Activated CD4-positive, alpha-beta T cell treated with anti-CD3 and anti-CD28 coated beads, Interleukin-2, Interleukin-4, amounts not matched to agents 100 ng/mL and 50 ng/mL, durations not matched to agents 16 hours and 8 hours (primary cell): ENCODE results near the gene STXBP5L.
"Not testable (repeated sequence)": the region's sequence is repeated elsewhere in the genome, so short reads cannot be mapped to it uniquely, and the experiment has no call there.

Source experiments
- DNase-seq: peaks from one replicate; pipeline ENCODE4 v3.0.0-alpha.2; 2020; ENCODE audit warnings: low spot score

The STXBP5L gene

DNA sequence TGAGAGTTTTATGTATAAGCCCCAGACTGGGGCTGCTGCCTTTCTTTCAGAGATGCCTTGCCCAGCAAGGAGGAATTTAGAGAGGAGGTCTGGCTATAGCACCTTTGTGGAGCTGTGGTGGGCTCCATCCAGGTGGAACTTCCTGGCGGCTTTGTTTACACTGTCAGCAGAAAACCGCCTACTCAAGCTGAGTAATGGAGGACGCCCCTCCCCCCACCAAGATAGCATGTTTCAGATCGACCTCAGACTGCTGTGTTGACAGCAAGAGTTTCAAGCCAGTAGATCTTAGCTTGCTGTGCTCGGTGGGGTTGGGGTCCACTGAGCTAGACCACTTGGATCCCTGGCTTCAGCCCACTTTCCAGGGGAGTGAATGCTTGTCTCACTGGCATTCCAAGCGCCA, 155.6 kb downstream of the STXBP5L start:
- DNase-seq, result no peak

DNA sequence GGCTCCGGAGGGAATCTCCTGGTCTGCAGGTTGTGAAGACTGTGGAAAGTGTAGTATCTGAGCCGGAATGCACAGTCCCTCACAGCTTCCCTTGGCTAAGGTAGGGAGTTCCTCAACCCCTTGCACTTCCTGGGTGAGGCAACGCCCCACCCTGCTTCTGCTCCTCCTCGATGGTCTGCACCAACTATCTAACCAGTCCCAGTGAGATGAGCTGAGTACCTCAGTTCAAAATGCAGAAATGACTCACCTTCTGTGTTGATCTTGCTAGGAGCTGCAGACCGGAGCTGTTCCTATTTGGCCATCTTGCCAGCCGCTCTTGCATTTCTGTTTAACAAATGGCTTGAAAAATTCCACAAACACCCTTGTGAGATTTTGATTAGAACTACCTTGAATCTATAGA, 156.1 kb downstream of the STXBP5L start:
- DNase-seq, result no peak

DNA sequence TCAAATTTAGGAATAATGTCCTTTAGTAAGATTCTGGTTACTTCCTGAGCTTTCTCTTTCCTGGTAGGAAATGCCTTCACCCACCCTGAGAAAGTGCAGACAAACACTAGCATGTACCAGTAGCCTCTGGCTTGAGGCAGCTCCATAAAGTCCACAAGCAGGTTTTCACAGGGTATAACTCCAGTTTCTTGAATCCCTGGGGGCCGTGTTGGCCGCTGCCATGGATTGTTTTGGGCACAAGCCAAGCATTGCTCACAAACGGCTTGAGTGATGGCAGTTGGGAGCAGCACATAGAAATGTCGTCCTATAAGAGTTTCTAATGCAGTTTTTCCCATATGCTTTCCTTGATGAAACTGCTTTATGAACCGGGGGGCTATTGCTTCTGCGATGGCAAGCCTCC, 164.1 kb downstream of the STXBP5L start:
- DNase-seq, result no peak

DNA sequence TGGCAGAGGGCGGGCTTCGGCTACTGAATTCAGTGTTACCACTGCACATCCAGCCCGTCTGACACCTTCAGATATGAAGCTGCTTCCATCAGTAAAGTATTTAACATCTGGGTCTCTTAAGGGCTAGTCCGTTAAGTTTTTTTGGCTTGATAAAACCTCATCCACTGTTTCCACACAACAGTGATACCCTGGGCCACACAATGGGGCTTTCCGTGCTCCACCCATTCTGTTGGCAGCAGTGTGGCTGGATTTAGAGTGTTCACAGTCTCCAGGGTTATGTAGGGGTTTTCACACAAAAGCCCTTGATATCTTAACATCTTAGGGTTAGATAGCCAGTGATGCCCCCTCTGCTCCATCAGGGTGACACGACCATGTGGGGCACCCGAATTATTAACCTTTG, 165.0 kb downstream of the STXBP5L start:
- DNase-seq, result no peak

GRCh38 chr3:121075191-121075590, 167.2 kb downstream of the STXBP5L start:
- no peak for DNase-seq

DNA sequence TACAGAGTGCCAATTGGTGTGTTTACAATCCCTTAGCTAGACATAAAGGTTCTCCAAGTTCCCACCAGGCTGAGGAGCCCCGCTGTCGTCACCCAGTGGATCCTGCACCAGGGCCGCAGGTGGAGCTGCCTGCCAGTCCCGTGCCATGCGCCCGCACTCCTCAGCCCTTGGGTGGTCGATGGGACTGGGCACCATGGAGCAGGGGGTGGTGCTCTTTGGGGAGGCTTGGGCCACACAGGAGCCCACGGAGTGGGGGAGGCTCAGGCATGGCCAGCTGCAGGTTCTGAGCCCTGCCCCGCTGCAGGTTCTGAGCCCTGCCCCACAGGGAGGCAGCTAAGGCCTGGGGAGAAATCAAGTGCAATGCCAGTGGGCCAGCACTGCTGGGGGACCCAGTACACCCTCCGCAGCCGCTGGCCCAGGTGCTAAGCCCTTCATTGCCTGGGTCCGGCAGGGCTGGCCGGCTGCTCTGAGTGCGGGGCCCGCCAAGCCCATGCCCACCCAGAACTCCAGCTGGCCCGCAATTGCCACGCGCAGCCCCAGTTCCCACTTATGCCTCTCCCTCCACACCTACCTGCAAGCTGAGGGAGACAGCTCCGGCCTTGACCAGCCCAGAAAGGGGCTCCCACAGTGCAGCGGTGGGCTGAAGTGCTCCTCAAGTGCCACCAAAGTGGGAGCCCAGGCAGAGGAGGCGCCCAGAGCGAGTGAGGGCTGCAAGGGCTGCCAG, 170.5 kb downstream of the STXBP5L start:
- DNase-seq, result not testable (repeated sequence)

DNA sequence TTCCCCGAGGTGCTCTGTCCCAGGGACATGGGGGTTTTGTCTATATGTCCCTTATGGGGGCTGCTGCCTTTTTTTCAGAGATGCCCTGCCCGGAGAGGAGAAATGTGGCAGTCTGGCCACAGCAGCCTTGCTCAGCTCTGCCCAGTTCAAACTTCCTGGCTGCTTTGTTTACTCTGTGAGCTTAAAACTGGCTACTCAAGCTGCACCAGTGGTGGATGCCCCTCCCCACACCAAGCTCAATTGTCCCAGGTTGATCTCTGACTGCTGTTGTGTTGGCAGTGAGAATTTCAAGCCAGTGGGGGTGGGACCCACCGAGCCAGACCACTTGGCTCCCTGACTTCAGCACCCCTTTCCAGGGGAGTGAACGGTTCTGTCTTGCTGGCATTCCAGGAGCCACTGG, 188.9 kb downstream of the STXBP5L start:
- no peak for DNase-seq

GRCh38 chr3:121111086-121111485, 203.1 kb downstream of the STXBP5L start:
- DNase-seq, result not testable (repeated sequence)

- no peak for DNase-seq
These were observed 204.1 kb downstream of the STXBP5L start for GRCh38 chr3:121111914-121112612.

GRCh38 chr3:121126033-121126706, 218.2 kb downstream of the STXBP5L start:
- DNase-seq, result no peak

GRCh38 chr3:121126707-121127035, 218.7 kb downstream of the STXBP5L start:
- no peak for DNase-seq

DNA sequence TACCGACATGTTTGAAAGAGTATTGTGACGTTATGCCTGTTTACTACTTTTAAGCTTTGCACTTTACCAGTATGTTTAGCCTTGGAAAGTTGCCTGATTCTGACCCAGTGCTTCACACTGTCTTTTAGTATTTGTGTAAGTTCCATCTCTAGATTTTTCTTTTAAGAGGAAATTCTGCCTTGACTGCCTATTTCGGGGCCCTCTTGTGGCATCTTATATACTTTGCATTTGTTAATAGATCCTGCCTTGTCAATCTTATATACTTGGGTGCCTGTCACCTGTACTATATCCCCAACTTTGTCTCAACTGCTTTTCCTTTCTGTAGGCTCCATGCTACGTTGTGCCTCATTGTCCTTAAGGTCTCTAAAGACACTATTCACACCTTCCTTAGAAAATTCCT, 244.6 kb downstream of the STXBP5L start:
- DNase-seq, result no peak

DNA sequence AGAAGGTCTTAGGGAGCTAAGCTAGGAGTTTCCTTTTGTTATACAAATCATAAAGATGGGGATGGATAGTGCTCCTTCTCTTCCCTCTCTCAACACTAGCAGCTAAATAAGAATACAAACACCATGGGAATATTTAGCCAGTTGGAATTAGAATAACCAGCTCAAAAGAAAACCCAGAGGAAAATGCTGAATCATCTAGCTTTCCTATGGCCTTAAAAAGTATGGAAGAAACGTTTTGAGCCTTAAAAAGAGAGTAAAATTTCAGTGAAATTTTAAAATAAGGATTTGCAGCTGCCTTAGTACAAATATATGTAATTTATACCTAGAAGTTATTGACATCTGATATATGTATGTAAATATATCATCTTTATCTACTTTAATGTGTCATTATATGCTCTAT, 245.8 kb downstream of the STXBP5L start:
- DNase-seq, result no peak

DNA sequence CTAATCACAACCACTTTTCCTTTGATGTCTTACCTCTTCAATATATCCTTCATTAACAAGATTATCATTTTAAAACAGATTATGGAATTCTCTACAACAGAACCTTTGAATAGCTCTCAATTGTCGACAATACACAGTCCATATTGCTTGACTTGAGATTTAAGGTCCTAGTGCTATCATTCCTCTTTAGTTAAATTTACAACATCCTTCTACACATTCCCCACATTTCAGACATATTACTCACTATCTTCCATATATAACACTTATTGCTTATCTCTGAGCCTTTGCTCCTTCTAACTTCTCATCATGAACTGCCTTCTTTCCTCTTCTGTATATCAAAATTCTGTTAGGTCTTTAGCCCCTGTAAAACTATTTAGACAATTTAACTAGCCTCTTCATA, 247.0 kb downstream of the STXBP5L start:
- no peak for DNase-seq

- DNase-seq, result no peak
These were observed 257.4 kb downstream of the STXBP5L start for GRCh38 chr3:121165397-121165837.

DNA sequence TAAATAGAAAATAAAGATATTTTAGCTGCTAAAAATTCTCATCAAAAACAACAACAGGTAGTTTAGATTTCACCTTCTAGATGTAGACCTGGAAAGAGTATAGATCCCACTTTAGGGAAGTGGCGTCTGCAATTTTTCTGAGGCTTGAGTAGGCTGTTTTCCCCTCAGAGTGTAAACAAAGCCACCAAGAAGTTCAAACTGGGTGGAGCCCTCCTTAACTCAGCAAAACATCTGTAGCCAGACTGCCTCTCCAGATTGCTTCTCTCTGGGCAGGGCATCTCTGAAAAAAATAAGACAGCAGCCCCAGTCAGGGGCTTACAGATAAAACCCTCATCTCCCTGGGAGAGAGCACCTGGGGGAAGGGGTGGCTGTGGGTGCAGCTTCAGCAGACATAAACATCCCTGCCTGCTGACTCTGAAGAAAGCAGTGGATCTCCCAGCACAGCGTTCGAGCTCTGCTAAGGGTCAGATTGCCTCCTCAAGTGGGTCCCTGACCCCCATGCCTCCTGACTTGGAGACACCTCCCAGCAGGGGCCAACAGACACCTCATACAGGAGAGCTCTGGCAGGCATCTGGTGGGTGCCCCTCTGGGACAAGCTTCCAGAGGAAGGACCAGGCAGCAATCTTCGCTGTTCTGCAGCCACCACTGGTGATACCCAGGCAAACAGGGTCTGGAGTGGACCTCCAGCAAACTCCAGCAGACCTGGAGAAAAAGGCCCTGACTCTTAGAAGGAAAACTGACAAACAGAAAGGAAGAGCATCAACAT, 259.6 kb downstream of the STXBP5L start:
- no peak for DNase-seq

- no peak for DNase-seq
These were observed 267.1 kb downstream of the STXBP5L start for GRCh38 chr3:121175083-121175482.

DNA sequence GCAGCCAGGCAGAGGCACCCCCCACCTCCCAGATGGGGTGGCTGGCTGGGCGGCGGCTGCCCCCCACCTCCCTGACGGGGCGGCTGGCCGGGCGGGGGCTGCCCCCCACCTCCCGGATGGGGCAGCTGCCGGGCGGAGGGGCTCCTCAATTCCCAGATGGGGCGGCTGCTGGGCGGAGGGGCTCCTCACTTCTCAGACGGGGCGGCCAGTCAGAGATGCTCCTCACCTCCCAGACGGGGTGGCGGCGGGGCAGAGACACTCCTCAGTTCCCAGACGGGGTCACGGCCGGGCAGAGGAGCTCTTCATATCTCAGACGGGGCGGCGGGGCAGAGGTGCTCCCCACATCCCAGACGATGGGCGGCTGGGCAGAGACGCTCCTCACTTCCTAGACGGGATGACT, 282.6 kb downstream of the STXBP5L start:
- DNase-seq, result not testable (repeated sequence)

DNA sequence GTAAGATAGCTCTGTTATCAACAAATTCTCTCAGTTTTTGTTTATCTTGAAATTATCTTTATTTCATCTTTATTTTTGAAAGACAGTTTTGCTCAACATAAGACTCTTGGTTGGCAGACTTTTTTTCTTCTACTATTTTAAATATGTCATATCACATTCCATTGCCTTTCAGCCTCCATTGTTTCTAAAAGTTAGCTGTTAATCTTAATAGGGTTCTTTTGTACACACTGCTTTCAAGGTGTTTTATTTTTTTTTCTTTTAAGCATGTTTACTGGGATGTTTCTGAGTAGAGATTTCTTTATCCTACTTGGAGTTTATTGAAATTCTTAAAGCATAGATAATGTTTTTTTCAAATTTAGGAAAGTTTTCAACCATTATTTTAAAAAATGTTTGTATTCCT, 294.6 kb downstream of the STXBP5L start:
- DNase-seq, result no peak

GRCh38 chr3:121223116-121223515, 315.1 kb downstream of the STXBP5L start:
- DNase-seq, result no peak

- no peak for DNase-seq
These were observed 321.0 kb downstream of the STXBP5L start for GRCh38 chr3:121228971-121229370.

DNA sequence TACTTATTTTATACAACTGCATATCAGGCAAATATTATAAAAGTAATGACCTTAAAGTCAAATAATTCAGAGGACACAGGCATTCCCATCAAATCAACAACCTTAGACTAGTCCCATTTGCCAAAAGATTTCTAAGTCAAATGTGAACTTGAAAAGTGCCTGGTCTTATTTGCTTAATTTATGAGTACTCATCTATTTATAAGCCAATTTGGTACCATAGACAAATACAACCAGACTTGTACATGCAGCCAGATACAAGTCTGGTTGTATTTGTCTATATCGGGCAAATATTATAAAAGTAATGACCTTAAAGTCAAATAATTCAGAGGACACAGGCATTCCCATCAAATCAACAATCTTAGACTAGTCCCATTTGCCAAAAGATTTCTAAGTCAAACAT, 322.2 kb downstream of the STXBP5L start:
- DNase-seq, result not testable (repeated sequence)

- DNase-seq, result no peak
These were observed 323.9 kb downstream of the STXBP5L start for GRCh38 chr3:121231872-121232271.
